ENCODE measurements around the gene TPP1. TPM values are rescaled to one million over a fixed set of nuclear protein-coding genes. Genes with fewer than 3 reads are reported as not detected.

Gene TPP1
- total and polyA plus RNA-seq, 5 donors from 2014 or later = 100 to 165 (median 136) TPM

DNA sequence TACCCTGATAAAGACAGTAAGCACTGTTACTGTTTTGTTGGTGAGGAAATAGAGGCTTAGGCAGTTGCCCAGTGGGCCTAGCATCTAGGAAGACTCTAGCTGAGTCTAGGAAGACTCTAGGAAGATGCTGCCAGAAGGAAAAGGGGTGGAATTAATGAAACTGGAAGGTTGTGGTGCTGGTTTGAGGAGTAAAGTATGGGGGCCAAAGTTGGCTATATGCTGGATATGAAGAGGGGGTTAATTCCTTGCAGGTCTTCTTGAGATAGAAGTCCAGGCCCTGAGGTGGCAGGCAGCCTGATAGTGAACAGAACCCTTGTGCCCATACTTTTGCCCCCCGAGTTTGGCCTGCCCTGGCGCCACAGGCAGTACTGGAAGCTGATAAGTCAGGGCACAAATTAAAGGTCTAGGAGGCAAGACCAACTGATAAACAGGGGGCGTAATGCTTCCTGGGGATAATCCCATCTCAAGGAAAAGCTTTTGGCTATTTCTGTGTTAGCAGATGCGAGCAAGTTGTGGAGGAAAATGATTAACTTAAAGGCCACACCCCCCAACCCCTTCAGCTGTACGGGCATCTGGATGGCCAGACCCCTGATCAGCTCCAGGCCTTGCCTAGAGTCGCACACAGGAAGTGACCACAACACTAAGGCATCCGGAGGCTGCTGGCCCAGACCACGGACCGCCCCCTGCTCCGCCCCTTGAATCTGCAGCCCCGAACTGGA lies 12.6 kb downstream of the TPP1 start:
- H3K9me3 ChIP-seq (ENCODE audit: control insufficient read depth in 2 of 2, low read length in 2 of 2) = no peaks in the 10 kb centered on the region
- H3K36me3 ChIP-seq (ENCODE audit: control insufficient read depth, insufficient read depth, low read length) = peaks cover 38% of the 10 kb centered on the region
- ATAC-seq (ENCODE audit: low read depth in 2 of 2) = no peak
- peak overlapping the region; percentile 75 for H3K27ac ChIP-seq (ENCODE audit: insufficient read depth, low read length, poor library complexity, severe bottlenecking)
- H3K9me3 Mint-ChIP-seq = no peaks in the 10 kb centered on the region
- H3K4me1 Mint-ChIP-seq = peaks cover 8 to 43% (median 30%) of the 10 kb centered on the region in 4 donors
- DNase-seq = peak in 2 of 3 donors; percentile 44 to 58
- H3K27ac Mint-ChIP-seq = peak overlapping the region; percentile 80 to 98 (median 83)
- H3K27me3 Mint-ChIP-seq = no peaks in the 10 kb centered on the region
- no peaks in the 10 kb centered on the region for H3K27me3 ChIP-seq (ENCODE audit: control insufficient read depth, insufficient read depth, low read length)
- peak overlapping the region; percentile 62 for H3K4me3 ChIP-seq (ENCODE audit: low read depth, low read length)
- peaks cover 80% of the 10 kb centered on the region for H3K4me1 ChIP-seq (ENCODE audit: control insufficient read depth, insufficient read depth, low read length, poor library complexity, severe bottlenecking)
- H3K36me3 Mint-ChIP-seq = peaks cover 24% of the 10 kb centered on the region
- H3K4me3 Mint-ChIP-seq = peak overlapping the region in 3 of 4 donors; percentile 15 to 88 (median 44)

DNA sequence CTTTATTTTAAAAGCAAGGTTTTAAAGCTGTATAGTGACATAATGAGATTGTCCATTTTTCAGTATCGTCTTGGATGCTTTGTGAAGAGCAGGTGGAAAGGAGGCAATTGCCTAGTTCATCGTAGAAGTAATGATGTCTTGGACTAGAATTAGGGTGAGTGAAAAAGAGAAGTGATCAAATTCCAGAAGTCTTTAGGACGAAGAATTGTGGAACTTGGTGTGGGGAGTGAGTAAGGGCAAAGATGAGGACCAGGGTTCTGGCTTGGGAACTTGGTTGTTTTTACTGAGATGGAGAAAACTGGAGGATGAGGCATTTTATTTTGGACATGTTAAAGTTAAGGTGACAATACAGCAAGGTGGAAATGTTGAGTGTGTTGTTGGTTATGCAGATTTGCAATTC lies 14.4 kb downstream of the TPP1 start:
- no peaks in the 10 kb centered on the region for H3K9me3 ChIP-seq (ENCODE audit: control insufficient read depth in 2 of 2, low read length in 2 of 2)
- Mint-ChIP-seq H3K4me3 (no peak overlapping the region), H3K27ac (no peak overlapping the region), H3K36me3 (peaks cover 11% of the 10 kb centered on the region), H3K9me3 (no peaks in the 10 kb centered on the region), H3K4me1 (peaks cover 8 to 36% (median 14%) of the 10 kb centered on the region in 4 donors), H3K27me3 (no peaks in the 10 kb centered on the region)
- DNase-seq (no peak), ATAC-seq (ENCODE audit: low read depth in 2 of 2) (no peak)
- H3K27ac ChIP-seq (ENCODE audit: insufficient read depth, low read length, poor library complexity, severe bottlenecking) = peak overlapping the region; percentile 75
- peak overlapping the region; percentile 89 for H3K4me3 ChIP-seq (ENCODE audit: low read depth, low read length)
- H3K4me1 ChIP-seq (ENCODE audit: control insufficient read depth, insufficient read depth, low read length, poor library complexity, severe bottlenecking) = peaks cover 71% of the 10 kb centered on the region
- peaks cover 43% of the 10 kb centered on the region for H3K36me3 ChIP-seq (ENCODE audit: control insufficient read depth, insufficient read depth, low read length)
- H3K27me3 ChIP-seq (ENCODE audit: control insufficient read depth, insufficient read depth, low read length) = no peaks in the 10 kb centered on the region

DNA sequence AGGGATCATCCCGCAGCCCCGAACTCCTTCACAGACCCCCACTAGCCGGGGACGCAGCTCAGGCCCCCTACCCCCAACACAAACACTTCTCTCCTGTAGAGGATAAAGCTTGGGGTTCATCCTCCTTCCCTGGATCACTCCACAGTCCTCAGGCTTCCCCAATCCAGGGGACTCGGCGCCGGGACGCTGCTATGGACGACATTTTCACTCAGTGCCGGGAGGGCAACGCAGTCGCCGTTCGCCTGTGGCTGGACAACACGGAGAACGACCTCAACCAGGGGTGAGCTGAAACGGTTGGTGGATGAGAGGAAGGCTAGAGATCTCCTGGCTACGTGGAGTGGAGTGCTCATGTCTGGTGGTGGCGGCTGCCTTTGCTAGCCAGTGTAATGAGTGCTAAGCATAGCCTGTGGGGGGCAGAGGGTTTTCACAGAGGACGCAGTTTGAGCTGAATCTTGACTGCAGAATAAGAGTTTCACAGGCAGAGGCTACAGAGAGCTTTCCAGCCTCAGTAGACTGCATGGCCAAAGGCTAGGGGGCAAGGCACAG lies 15.1 kb downstream of the TPP1 start:
- Histone ChIP-seq H3K27ac (ENCODE audit: insufficient read depth, low read length, poor library complexity, severe bottlenecking) (peak overlapping the region; percentile 73), H3K36me3 (ENCODE audit: control insufficient read depth, insufficient read depth, low read length) (peaks cover 43% of the 10 kb centered on the region), H3K4me1 (ENCODE audit: control insufficient read depth, insufficient read depth, low read length, poor library complexity, severe bottlenecking) (peaks cover 71% of the 10 kb centered on the region), H3K4me3 (ENCODE audit: low read depth, low read length) (peak overlapping the region; percentile 89), H3K9me3 (ENCODE audit: control insufficient read depth in 2 of 2, low read length in 2 of 2) (no peaks in the 10 kb centered on the region), H3K27me3 (ENCODE audit: control insufficient read depth, insufficient read depth, low read length) (no peaks in the 10 kb centered on the region)
- no peak overlapping the region for H3K27ac Mint-ChIP-seq
- H3K9me3 Mint-ChIP-seq = no peaks in the 10 kb centered on the region
- peak; percentile 32 to 75 (median 68) for DNase-seq
- peaks cover 8 to 39% (median 14%) of the 10 kb centered on the region in 4 donors for H3K4me1 Mint-ChIP-seq
- H3K36me3 Mint-ChIP-seq = peaks cover 11% of the 10 kb centered on the region
- ATAC-seq (ENCODE audit: low read depth in 2 of 2) = peak; percentile 71 to 72
- no peak overlapping the region for H3K4me3 Mint-ChIP-seq
- H3K27me3 Mint-ChIP-seq = no peaks in the 10 kb centered on the region

DNA sequence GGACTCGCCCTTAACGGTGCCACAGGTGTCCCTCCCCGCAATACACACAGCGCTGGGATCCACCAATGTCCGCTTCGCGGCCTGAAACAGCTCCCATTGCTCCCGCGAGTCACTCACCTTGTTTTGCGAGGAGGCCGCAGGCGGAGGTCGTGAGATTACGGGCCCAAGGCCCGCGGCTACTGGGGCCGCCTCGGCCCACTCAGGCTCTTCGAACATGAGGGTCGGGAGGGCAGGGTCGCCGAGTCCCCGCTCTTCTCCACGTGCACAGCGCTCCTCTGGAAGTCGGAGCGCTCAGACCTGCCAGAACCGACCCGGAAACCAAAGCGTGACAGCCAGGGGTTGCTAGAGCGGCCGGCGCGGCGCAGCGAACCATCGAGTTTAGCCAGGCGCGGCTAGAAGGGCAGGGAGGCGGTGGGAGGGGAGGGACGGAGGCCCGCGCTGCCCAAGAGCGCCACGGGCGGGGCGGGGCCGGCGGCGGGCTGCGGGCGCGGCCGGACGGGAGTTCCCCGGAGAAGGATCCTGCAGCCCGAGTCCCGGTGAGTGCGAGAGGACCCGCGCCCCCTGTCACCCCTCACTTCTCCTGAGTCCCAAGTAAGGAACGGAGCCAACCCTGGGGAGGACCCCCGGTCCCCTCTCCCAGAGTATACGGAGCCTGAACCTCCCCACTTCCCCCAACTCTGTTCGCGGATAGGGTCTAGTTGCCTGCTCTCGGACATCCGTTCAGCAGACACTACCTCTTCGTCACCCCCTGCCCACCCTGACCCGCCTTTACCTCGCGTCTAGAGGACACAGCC lies 15.7 kb downstream of the TPP1 start, which contains the start of the genes ILK and RRP8:
Gene ILK (plus strand): TSS at position 488 of the 794 bp plus-strand sequence. CDS start 498 bp downstream, outside the sequence.
Gene RRP8 (minus strand): TSS at position 330 of the 794 bp plus-strand sequence. CDS start 114 bp downstream, at position 216.
- peak within 1 kb of the TSS in 1 of 3 donors; percentile 82 for H3K27ac Mint-ChIP-seq
- Histone ChIP-seq H3K27ac (ENCODE audit: insufficient read depth, low read length, poor library complexity, severe bottlenecking) (peak within 1 kb of the TSS; percentile 73), H3K9me3 (ENCODE audit: control insufficient read depth in 2 of 2, low read length in 2 of 2) (no peaks in the 10 kb centered on the region), H3K4me1 (ENCODE audit: control insufficient read depth, insufficient read depth, low read length, poor library complexity, severe bottlenecking) (peaks cover 65% of the 10 kb centered on the region), H3K27me3 (ENCODE audit: control insufficient read depth, insufficient read depth, low read length) (no peaks in the 10 kb centered on the region), H3K36me3 (ENCODE audit: control insufficient read depth, insufficient read depth, low read length) (peaks cover 43% of the 10 kb centered on the region), H3K4me3 (ENCODE audit: low read depth, low read length) (peak within 1 kb of the TSS; percentile 91)
- H3K9me3 Mint-ChIP-seq = no peaks in the 10 kb centered on the region
- peaks cover 16% of the 10 kb centered on the region for H3K36me3 Mint-ChIP-seq
- DNase-seq (peak; percentile 79 to 92 (median 83)), ATAC-seq (ENCODE audit: low read depth in 2 of 2) (peak; percentile 87 to 89)
- no peaks in the 10 kb centered on the region for H3K27me3 Mint-ChIP-seq
- H3K4me1 Mint-ChIP-seq = peaks cover 8 to 42% (median 16%) of the 10 kb centered on the region in 4 donors
- H3K4me3 Mint-ChIP-seq = no peak within 1 kb of the TSS

DNA sequence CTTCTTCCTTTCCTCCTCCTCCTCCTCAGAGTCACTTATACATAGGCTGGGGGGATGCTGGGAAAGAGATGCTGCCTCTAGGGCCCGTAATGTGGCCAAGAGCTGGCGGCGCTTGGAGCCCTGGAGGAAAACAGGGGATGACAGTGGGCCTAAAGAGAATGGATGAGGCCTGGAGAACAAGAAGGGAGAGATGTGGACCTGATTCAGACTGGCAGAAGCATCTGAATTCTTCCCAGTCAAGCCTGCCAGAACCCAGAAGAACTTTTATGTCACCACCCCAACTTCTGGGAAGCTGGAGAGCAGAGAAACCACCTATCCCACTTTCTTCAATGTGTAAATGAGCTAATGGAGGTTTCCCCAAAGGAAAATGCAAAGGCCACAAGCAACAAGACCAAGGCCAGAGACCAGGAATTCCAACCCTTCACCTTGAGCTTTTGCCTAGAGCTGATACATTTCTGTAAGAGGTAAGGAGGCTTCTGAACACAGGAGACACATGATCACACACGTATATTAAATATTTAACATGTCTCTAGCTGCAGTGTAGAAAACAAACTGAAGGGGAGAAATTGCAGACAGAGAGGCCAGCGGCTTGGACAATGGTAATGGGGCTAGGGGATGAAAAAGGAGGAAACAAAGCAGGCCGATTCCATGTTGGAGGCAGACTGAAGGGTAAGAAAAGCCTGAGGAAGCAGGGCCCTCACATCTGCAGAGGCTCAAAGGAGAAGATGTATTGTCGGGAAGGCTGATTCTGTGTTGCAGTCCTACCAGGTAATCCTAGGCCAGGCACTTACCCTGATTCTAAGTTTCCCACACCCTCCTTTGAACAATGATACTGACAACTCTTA lies 16.9 kb downstream of the TPP1 start:
- H3K27ac ChIP-seq (ENCODE audit: insufficient read depth, low read length, poor library complexity, severe bottlenecking) = peak overlapping the region; percentile 73
- peak overlapping the region in 1 of 3 donors; percentile 82 for H3K27ac Mint-ChIP-seq
- peaks cover 15 to 38% (median 18%) of the 10 kb centered on the region in 4 donors for H3K4me1 Mint-ChIP-seq
- DNase-seq (no peak), ATAC-seq (ENCODE audit: low read depth in 2 of 2) (no peak)
- H3K9me3 ChIP-seq (ENCODE audit: control insufficient read depth in 2 of 2, low read length in 2 of 2) = no peaks in the 10 kb centered on the region
- H3K4me3 Mint-ChIP-seq = no peak overlapping the region
- peaks cover 55% of the 10 kb centered on the region for H3K4me1 ChIP-seq (ENCODE audit: control insufficient read depth, insufficient read depth, low read length, poor library complexity, severe bottlenecking)
- no peaks in the 10 kb centered on the region for H3K9me3 Mint-ChIP-seq
- H3K27me3 Mint-ChIP-seq = no peaks in the 10 kb centered on the region
- peaks cover 39% of the 10 kb centered on the region for H3K36me3 ChIP-seq (ENCODE audit: control insufficient read depth, insufficient read depth, low read length)
- H3K4me3 ChIP-seq (ENCODE audit: low read depth, low read length) = peak overlapping the region; percentile 91
- no peaks in the 10 kb centered on the region for H3K27me3 ChIP-seq (ENCODE audit: control insufficient read depth, insufficient read depth, low read length)
- H3K36me3 Mint-ChIP-seq = peaks cover 21% of the 10 kb centered on the region

DNA sequence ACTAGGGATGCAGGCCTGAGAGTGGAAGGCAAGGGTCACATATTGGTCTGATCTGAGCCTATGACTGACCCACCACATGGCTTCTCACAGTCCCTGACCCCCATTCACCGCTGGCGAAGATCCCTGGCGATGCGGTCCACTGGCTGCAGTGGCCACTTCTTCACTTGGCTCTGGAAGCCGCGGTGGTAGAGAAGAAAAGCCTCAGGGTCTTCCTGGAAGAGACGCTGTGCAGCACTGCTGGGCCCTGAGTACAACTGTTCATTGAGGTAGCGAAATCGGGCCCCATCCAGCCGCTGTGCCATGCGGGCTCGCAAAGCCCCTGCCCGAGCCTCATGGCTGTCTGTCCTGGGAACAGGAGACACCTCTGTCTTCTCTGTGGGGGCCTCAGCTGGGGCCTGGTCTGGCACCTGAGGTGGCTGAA lies 18.2 kb downstream of the TPP1 start:
- no peak for DNase-seq
- H3K27ac Mint-ChIP-seq = no peak overlapping the region
- H3K36me3 Mint-ChIP-seq = peaks cover 23% of the 10 kb centered on the region

More for the DNA sequence above, 18.2 kb downstream of the TPP1 start:
- Histone ChIP-seq H3K9me3 (ENCODE audit: control insufficient read depth in 2 of 2, low read length in 2 of 2) (no peaks in the 10 kb centered on the region), H3K27me3 (ENCODE audit: control insufficient read depth, insufficient read depth, low read length) (no peaks in the 10 kb centered on the region), H3K4me3 (ENCODE audit: low read depth, low read length) (no peak overlapping the region), H3K27ac (ENCODE audit: insufficient read depth, low read length, poor library complexity, severe bottlenecking) (no peak overlapping the region), H3K4me1 (ENCODE audit: control insufficient read depth, insufficient read depth, low read length, poor library complexity, severe bottlenecking) (peaks cover 42% of the 10 kb centered on the region), H3K36me3 (ENCODE audit: control insufficient read depth, insufficient read depth, low read length) (peaks cover 47% of the 10 kb centered on the region)
- no peak for ATAC-seq (ENCODE audit: low read depth in 2 of 2)
- Mint-ChIP-seq H3K27me3 (no peaks in the 10 kb centered on the region), H3K4me3 (no peak overlapping the region), H3K9me3 (no peaks in the 10 kb centered on the region), H3K4me1 (peaks cover 11 to 32% (median 18%) of the 10 kb centered on the region in 4 donors)
